Sigmoid colon (tissue), 3 donors: ENCODE data around the gene CLOCK.

Source experiments
- POLR2A ChIP-seq, 2 donors: fragments of 450-650 bp; IDR thresholded peaks; one replicate each; pipeline ENCODE4 v1.6.1; 2016; ENCODE audit warnings: antibody characterized with exemption in 2 of 2, mild to moderate bottlenecking in 2 of 2, moderate library complexity in 2 of 2
- TF ChIP-seq, protein P1 (sequence below), 4 experiments: fragments of 450-650 bp in 3 of 4; fragments of 200-600 bp in 1 of 4; IDR thresholded peaks; one replicate each; pipeline ENCODE4 v1.5.1; 2016 to 2019; ENCODE audit warnings: antibody characterized with exemption in 4 of 4, mild to moderate bottlenecking in 3 of 4, moderate library complexity in 2 of 4

DNA sequence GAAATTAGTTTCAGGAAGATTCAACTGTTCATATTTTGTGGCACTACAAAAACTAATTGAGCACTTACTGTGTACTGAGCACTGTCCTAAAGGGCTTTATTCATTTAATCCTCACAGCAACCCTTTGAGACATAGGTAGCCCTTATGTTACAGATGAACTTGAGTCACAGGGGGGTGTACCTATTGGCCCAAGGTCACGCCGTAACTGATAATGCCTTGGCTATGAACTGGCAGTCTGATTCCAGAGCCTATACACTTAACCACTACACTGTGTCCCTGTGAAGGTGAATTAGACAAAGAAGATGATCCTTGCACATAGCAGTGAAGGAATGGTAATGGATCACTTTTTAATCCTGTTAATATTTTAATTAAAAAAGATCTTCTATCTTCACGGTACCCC lies 138.9 kb downstream of the CLOCK start:
- TF ChIP-seq POLR2A (IDR thresholded peaks at IDR 0.05), result no peak
- TF ChIP-seq, protein P1, sequence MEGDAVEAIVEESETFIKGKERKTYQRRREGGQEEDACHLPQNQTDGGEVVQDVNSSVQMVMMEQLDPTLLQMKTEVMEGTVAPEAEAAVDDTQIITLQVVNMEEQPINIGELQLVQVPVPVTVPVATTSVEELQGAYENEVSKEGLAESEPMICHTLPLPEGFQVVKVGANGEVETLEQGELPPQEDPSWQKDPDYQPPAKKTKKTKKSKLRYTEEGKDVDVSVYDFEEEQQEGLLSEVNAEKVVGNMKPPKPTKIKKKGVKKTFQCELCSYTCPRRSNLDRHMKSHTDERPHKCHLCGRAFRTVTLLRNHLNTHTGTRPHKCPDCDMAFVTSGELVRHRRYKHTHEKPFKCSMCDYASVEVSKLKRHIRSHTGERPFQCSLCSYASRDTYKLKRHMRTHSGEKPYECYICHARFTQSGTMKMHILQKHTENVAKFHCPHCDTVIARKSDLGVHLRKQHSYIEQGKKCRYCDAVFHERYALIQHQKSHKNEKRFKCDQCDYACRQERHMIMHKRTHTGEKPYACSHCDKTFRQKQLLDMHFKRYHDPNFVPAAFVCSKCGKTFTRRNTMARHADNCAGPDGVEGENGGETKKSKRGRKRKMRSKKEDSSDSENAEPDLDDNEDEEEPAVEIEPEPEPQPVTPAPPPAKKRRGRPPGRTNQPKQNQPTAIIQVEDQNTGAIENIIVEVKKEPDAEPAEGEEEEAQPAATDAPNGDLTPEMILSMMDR (IDR thresholded peaks at IDR 0.05), result no peak
